HepG2 (cell line): ENCODE measurements around the gene ATAD3A. TPM values are rescaled to one million over a fixed set of nuclear protein-coding genes. Genes with fewer than 3 reads are reported as not detected.

Source experiments
- HOXA9 ChIP-seq: sonication (generic); formaldehyde crosslinking; IDR thresholded peaks from 2 replicates; pipeline ENCODE4 v1.8.1; 2022; ENCODE audit warnings: missing genetic modification reagents, mild to moderate bottlenecking, moderate library complexity, borderline replicate concordance
- ISL2 ChIP-seq: sonication (generic); formaldehyde crosslinking; IDR thresholded peaks from 2 replicates; pipeline ENCODE4 v1.5.0; 2020; ENCODE audit warnings: missing genetic modification reagents
- MAFG ChIP-seq: sonication (generic); formaldehyde crosslinking; IDR thresholded peaks from 2 replicates; pipeline ENCODE4 v1.5.1; 2020; ENCODE audit warnings: mild to moderate bottlenecking, missing genetic modification reagents
- MYNN ChIP-seq: sonication (generic); formaldehyde crosslinking; IDR thresholded peaks from 2 replicates; pipeline ENCODE4 v1.4.0; 2020; ENCODE audit warnings: mild to moderate bottlenecking, low read depth, missing genetic modification reagents
- NR1H2 ChIP-seq: sonication (generic); formaldehyde crosslinking; IDR thresholded peaks from 2 replicates; pipeline ENCODE4 v1.8.1; 2022; ENCODE audit warnings: low read depth, missing genetic modification reagents, borderline replicate concordance
- SMAD1 ChIP-seq: sonication (generic); formaldehyde crosslinking; IDR thresholded peaks from 2 replicates; pipeline ENCODE4 v1.4.0; 2020; ENCODE audit warnings: missing genetic modification reagents, low read depth, mild to moderate bottlenecking, borderline replicate concordance
- SRY ChIP-seq: sonication (generic); formaldehyde crosslinking; IDR thresholded peaks from 2 replicates; pipeline ENCODE4 v1.8.0; 2022; ENCODE audit warnings: mild to moderate bottlenecking, missing genetic modification reagents
- ZFY ChIP-seq: sonication (generic); formaldehyde crosslinking; IDR thresholded peaks from 2 replicates; pipeline ENCODE4 v1.4.0; 2020; ENCODE audit warnings: missing genetic modification reagents
- ZNF121 ChIP-seq: sonication (generic); formaldehyde crosslinking; IDR thresholded peaks from 2 replicates; pipeline ENCODE4 v1.5.0; 2020; ENCODE audit warnings: mild to moderate bottlenecking, missing genetic modification reagents
- ZNF260 ChIP-seq: sonication (generic); formaldehyde crosslinking; IDR thresholded peaks from 2 replicates; pipeline ENCODE4 v1.4.0; 2020; ENCODE audit warnings: missing genetic modification reagents, low read depth, mild to moderate bottlenecking, borderline replicate concordance
- ZNF282 ChIP-seq: fragments of 450-650 bp; IDR thresholded peaks from 2 replicates; pipeline ENCODE4 v1.6.1; 2018; ENCODE audit not compliant: partially characterized antibody
- ZNF589 ChIP-seq: sonication (generic); formaldehyde crosslinking; conservative IDR thresholded peaks from 2 replicates; pipeline ENCODE4 v1.8.0; 2022; ENCODE audit warnings: mild to moderate bottlenecking, moderate library complexity, missing genetic modification reagents
- ZNF737 ChIP-seq: sonication (generic); formaldehyde crosslinking; IDR thresholded peaks from 2 replicates; pipeline ENCODE4 v1.5.0; 2020; ENCODE audit warnings: missing genetic modification reagents, mild to moderate bottlenecking, borderline replicate concordance
- ZNF788 ChIP-seq: sonication (generic); formaldehyde crosslinking; IDR thresholded peaks from 2 replicates; pipeline ENCODE4 v1.5.0; 2020; ENCODE audit warnings: mild to moderate bottlenecking, missing genetic modification reagents, borderline replicate concordance
- ZNF790 ChIP-seq: sonication (generic); formaldehyde crosslinking; IDR thresholded peaks from 2 replicates; pipeline ENCODE4 v1.8.0; 2022; ENCODE audit warnings: missing genetic modification reagents, mild to moderate bottlenecking, borderline replicate concordance
- ZSCAN12 ChIP-seq: sonication (generic); formaldehyde crosslinking; IDR thresholded peaks from 2 replicates; pipeline ENCODE4 v1.9.0; 2021; ENCODE audit warnings: mild to moderate bottlenecking, missing genetic modification reagents
- polyA plus RNA-seq, 8 experiments: library from polyadenylated mRNA; depleted of rRNA in 3 of 8; stranded (reverse) in 7 of 8; unstranded in 1 of 8; fragments of >200 nt; fragmentation: Illumina TruSeq in 4 of 8; extraction: Trizol in 4 of 8; gene quantifications; 2 replicates each; pipeline versions ENCODE4 v1.2.1 to v1.2.3, GENCODE V29; 2011 to 2016; ENCODE audit warnings: low read depth in 4 of 8, missing spikeins in 1 of 8, mixed read lengths in 1 of 8; ENCODE audit not compliant: insufficient read depth in 1 of 8
- total RNA-seq, 5 experiments: library from RNA; depleted of rRNA; stranded (reverse); fragments of >200 nt; fragmentation: Illumina TruSeq; extraction: Trizol; gene quantifications; 2 replicates each; pipeline ENCODE4 v1.2.3, GENCODE V29; 2016; ENCODE audit warnings: low read depth in 1 of 5
- TF ChIP-seq, protein P1 (sequence below): sonication (generic); formaldehyde crosslinking; IDR thresholded peaks from 2 replicates; pipeline ENCODE4 v1.8.1; 2023; ENCODE audit warnings: mild to moderate bottlenecking, moderate library complexity, missing genetic modification reagents
- TF ChIP-seq, protein P2 (sequence below): sonication (generic); formaldehyde crosslinking; conservative IDR thresholded peaks from 2 replicates; pipeline ENCODE4 v1.8.0; 2022; ENCODE audit warnings: mild to moderate bottlenecking, moderate library complexity, missing genetic modification reagents
- TF ChIP-seq, protein P3 (sequence below): IDR thresholded peaks from 2 replicates; pipeline ENCODE4 v1.6.1; 2016; ENCODE audit warnings: low read depth
- TF ChIP-seq, protein P4 (sequence below), 2 experiments: IDR thresholded peaks; 2 replicates each; pipeline ENCODE4 v1.6.1; 2011 to 2012; ENCODE audit warnings: low read length in 2 of 2, borderline replicate concordance in 1 of 2, low read depth in 1 of 2, mild to moderate bottlenecking in 1 of 2, moderate library complexity in 1 of 2

Gene ATAD3A
- total and polyA plus RNA-seq, 2 of the 13 experiments (the other 11 are each of a cell fraction or from before 2014, with no cell fraction given) = 10.6 to 49.0 TPM

DNA sequence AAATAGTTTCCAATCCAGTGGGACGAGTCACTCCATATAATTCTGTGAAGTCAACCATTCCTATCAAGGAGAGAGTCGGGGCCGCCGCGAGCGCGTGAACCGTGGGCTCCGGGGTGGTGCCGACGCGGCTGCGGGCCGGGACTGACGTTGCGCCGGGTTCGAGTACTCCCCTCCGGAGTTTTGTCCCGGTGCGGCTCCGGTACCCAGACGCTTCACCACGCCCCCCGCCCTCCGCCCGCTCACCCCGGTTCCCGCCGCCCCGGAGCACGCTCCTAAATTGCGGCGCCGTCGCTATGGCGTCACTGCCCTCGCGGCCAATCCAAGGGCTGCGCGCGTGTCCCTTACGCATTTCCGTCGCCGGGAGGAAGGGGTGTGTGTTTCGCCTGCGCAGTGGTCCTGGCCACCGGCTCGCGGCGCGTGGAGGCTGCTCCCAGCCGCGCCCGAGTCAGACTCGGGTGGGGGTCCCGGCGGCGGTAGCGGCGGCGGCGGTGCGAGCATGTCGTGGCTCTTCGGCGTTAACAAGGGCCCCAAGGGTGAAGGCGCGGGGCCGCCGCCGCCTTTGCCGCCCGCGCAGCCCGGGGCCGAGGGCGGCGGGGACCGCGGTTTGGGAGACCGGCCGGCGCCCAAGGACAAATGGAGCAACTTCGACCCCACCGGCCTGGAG is 40.4 kb upstream of the ATAD3A start, which contains the start of gene ATAD3B (continued):
- TF ChIP-seq, protein P1, sequence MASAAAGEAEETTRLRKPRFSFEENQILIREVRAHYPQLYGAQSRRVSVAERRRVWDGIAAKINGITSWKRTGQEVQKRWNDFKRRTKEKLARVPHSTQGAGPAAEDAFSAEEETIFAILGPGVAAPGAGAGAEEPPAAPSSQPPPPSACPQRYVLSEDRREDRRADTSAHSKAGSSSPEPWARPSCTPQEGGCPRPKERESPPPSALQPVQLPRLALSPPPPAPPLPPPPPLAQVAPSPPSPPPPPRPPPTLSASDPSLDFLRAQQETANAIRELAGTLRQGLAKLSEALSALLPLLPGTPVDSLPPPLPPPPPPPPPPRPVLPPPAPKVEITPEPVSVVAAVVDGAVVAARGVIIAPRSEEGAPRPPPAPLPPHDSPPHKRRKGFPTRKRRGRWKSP (CRISPR knock-in tag) = no peak
- TF ChIP-seq HOXA9 (0 out of 2 replicates have a peak, but pooled peaks have one; percentile 30), SRY (CRISPR knock-in tag) (no peak), ZNF260 (CRISPR knock-in tag) (no peak), ISL2 (CRISPR knock-in tag) (peak; percentile 68), ZNF121 (CRISPR knock-in tag) (no peak), NR1H2 (CRISPR knock-in tag) (no peak), ZNF788 (CRISPR knock-in tag) (no peak; the same call in 1 of the 2 replicates), SMAD1 (CRISPR knock-in tag) (0 out of 2 replicates have a peak, but pooled peaks have one; percentile 25), ZNF589 (CRISPR knock-in tag) (peak; percentile 59; the same call in 1 of the 2 replicates), MAFG (CRISPR knock-in tag) (no peak), ZNF790 (CRISPR knock-in tag) (no peak), ZNF737 (no peak), ZNF282 (no peak), ZSCAN12 (no peak), ZFY (CRISPR knock-in tag) (peak; percentile 46), MYNN (no peak)
- TF ChIP-seq, protein P2, sequence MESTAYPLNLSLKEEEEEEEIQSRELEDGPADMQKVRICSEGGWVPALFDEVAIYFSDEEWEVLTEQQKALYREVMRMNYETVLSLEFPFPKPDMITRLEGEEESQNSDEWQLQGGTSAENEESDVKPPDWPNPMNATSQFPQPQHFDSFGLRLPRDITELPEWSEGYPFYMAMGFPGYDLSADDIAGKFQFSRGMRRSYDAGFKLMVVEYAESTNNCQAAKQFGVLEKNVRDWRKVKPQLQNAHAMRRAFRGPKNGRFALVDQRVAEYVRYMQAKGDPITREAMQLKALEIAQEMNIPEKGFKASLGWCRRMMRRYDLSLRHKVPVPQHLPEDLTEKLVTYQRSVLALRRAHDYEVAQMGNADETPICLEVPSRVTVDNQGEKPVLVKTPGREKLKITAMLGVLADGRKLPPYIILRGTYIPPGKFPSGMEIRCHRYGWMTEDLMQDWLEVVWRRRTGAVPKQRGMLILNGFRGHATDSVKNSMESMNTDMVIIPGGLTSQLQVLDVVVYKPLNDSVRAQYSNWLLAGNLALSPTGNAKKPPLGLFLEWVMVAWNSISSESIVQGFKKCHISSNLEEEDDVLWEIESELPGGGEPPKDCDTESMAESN (CRISPR knock-in tag) = no peak
- TF ChIP-seq, protein P3, sequence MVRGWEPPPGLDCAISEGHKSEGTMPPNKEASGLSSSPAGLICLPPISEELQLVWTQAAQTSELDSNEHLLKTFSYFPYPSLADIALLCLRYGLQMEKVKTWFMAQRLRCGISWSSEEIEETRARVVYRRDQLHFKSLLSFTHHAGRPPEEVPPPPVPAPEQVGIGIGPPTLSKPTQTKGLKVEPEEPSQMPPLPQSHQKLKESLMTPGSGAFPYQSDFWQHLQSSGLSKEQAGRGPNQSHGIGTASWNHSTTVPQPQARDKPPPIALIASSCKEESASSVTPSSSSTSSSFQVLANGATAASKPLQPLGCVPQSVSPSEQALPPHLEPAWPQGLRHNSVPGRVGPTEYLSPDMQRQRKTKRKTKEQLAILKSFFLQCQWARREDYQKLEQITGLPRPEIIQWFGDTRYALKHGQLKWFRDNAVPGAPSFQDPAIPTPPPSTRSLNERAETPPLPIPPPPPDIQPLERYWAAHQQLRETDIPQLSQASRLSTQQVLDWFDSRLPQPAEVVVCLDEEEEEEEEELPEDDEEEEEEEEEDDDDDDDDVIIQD (CRISPR knock-in tag) = no peak
- TF ChIP-seq, protein P4, sequence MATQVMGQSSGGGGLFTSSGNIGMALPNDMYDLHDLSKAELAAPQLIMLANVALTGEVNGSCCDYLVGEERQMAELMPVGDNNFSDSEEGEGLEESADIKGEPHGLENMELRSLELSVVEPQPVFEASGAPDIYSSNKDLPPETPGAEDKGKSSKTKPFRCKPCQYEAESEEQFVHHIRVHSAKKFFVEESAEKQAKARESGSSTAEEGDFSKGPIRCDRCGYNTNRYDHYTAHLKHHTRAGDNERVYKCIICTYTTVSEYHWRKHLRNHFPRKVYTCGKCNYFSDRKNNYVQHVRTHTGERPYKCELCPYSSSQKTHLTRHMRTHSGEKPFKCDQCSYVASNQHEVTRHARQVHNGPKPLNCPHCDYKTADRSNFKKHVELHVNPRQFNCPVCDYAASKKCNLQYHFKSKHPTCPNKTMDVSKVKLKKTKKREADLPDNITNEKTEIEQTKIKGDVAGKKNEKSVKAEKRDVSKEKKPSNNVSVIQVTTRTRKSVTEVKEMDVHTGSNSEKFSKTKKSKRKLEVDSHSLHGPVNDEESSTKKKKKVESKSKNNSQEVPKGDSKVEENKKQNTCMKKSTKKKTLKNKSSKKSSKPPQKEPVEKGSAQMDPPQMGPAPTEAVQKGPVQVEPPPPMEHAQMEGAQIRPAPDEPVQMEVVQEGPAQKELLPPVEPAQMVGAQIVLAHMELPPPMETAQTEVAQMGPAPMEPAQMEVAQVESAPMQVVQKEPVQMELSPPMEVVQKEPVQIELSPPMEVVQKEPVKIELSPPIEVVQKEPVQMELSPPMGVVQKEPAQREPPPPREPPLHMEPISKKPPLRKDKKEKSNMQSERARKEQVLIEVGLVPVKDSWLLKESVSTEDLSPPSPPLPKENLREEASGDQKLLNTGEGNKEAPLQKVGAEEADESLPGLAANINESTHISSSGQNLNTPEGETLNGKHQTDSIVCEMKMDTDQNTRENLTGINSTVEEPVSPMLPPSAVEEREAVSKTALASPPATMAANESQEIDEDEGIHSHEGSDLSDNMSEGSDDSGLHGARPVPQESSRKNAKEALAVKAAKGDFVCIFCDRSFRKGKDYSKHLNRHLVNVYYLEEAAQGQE (IDR thresholded peaks at IDR 0.05; ENCODE audit: borderline replicate concordance in 1 of 2, low read depth in 1 of 2, low read length in 2 of 2) = no peak
